KBM-7 (cell line): ENCODE measurements around the gene NTRK1.

Source experiments
- DNase-seq: peaks from one replicate; pipeline ENCODE4 v3.0.0-alpha.2; 2015
- in situ Hi-C: fragments of 300-500 bp; cut with MboI; formaldehyde crosslinking; loops from 2 replicates; pipeline ENCODE4 v1.14.3; 2020; ENCODE audit warnings: low sequenced_read_pairs, low pct_unique_long_range_greater_than_20kb, mixed read lengths

NTRK1 gene

GRCh38 chr1:156860628-156861423, at the start of gene NTRK1:
NTRK1 (plus strand) TSS chr1:156860865; CDS start chr1:156860935, 70 bp downstream.
- in situ Hi-C loops = no loop called here
- peak; percentile 65 for DNase-seq

- no peak for DNase-seq
- in situ Hi-C loops = no loop called here
Observed at GRCh38 chr1:156811168-156811567, 49.5 kb upstream of the NTRK1 start.

GRCh38 chr1:156812293-156812990, 48.2 kb upstream of the NTRK1 start:
- in situ Hi-C loops = no loop called here
- no peak for DNase-seq

GRCh38 chr1:156813298-156813697, 47.4 kb upstream of the NTRK1 start:
- DNase-seq = no peak
- in situ Hi-C loops = no loop called here

GRCh38 chr1:156813750-156814570, 46.7 kb upstream of the NTRK1 start:
- no peak for DNase-seq
- in situ Hi-C loops = no loop called here

GRCh38 chr1:156814571-156815260, 45.9 kb upstream of the NTRK1 start:
- in situ Hi-C loops = no loop called here

GRCh38 chr1:156815307-156815826, 45.3 kb upstream of the NTRK1 start:
- no peak for DNase-seq
- in situ Hi-C loops = no loop called here

More at GRCh38 chr1:156814571-156815260, 45.9 kb upstream of the NTRK1 start:
- no peak for DNase-seq

- no peak for DNase-seq
- in situ Hi-C loops = no loop called here
Observed at GRCh38 chr1:156815961-156816422, 44.7 kb upstream of the NTRK1 start.

GRCh38 chr1:156816561-156817328, 43.9 kb upstream of the NTRK1 start, which contains the start of gene SH2D2A:
SH2D2A (minus strand) TSS chr1:156816848; CDS start chr1:156816708, 140 bp downstream.
- in situ Hi-C loops = no loop called here
- DNase-seq = peak; percentile 87

- no peak for DNase-seq
- in situ Hi-C loops = no loop called here
Observed at GRCh38 chr1:156821801-156822200, 38.9 kb upstream of the NTRK1 start.

- in situ Hi-C loops = no loop called here
Observed at GRCh38 chr1:156822680-156823079, 38.0 kb upstream of the NTRK1 start.

GRCh38 chr1:156823210-156823790, 37.4 kb upstream of the NTRK1 start:
- no peak for DNase-seq

More at GRCh38 chr1:156822680-156823079, 38.0 kb upstream of the NTRK1 start:
- DNase-seq = no peak

GRCh38 chr1:156826630-156827029, 34.0 kb upstream of the NTRK1 start:
- DNase-seq = no peak
- in situ Hi-C loops = no loop called here

More at GRCh38 chr1:156823210-156823790, 37.4 kb upstream of the NTRK1 start:
- in situ Hi-C loops = no loop called here

GRCh38 chr1:156828400-156829124, 32.1 kb upstream of the NTRK1 start:
- DNase-seq = no peak
- in situ Hi-C loops = no loop called here

- in situ Hi-C loops = no loop called here
- DNase-seq = no peak
Observed at GRCh38 chr1:156832434-156832833, 28.2 kb upstream of the NTRK1 start.

GRCh38 chr1:156833603-156834002, 27.1 kb upstream of the NTRK1 start:
- in situ Hi-C loops = no loop called here
- no peak for DNase-seq

- DNase-seq = no peak
- in situ Hi-C loops = no loop called here
Observed at GRCh38 chr1:156834322-156834721, 26.3 kb upstream of the NTRK1 start.
